CD14-positive monocyte (primary cell): ENCODE measurements around the gene ADAT1. TPM values are rescaled to one million over a fixed set of nuclear protein-coding genes. Genes with fewer than 3 reads are reported as not detected.

Experiments
- DNase-seq, 3 donors: peaks; one replicate each; pipeline ENCODE4 v3.0.0-alpha.2; 2011 to 2022
- H2AFZ ChIP-seq: 2 replicates; pipeline ENCODE4 v1.6.0; 2012; ENCODE audit warnings: mild to moderate bottlenecking, low read depth, low read length, inconsistent platforms; ENCODE audit not compliant: insufficient read depth, poor library complexity, severe bottlenecking
- H3K27ac ChIP-seq, 2 donors: 1 replicate in 1 of 2; 2 replicates in 1 of 2; pipeline ENCODE4 v1.5.1; 2012 to 2013; ENCODE audit warnings: low read length in 2 of 2, control low read depth in 1 of 2, inconsistent platforms in 1 of 2, low read depth in 1 of 2, mild to moderate bottlenecking in 1 of 2
- H3K27me3 ChIP-seq, 2 donors: one replicate each; pipeline versions ENCODE4 v1.6.0 to v1.6.1; 2011 to 2013; ENCODE audit warnings: low read length in 2 of 2; ENCODE audit not compliant: control insufficient read depth in 2 of 2, insufficient read depth in 2 of 2
- H3K36me3 ChIP-seq, 2 donors: replicated peaks in 1 of 2; 1 replicate in 1 of 2; 2 replicates in 1 of 2; pipeline versions ENCODE4 v1.5.1 to v1.6.1; 2012 to 2013; ENCODE audit warnings: low read length in 2 of 2, control low read depth in 1 of 2, inconsistent platforms in 1 of 2, mild to moderate bottlenecking in 1 of 2; ENCODE audit not compliant: insufficient read depth in 2 of 2, control insufficient read depth in 1 of 2
- H3K4me1 ChIP-seq, 2 donors: 1 replicate in 1 of 2; 2 replicates in 1 of 2; pipeline versions ENCODE4 v1.5.1 to v1.6.1; 2012 to 2013; ENCODE audit warnings: low read length in 2 of 2, control low read depth in 1 of 2, inconsistent platforms in 1 of 2, mild to moderate bottlenecking in 1 of 2, moderate library complexity in 1 of 2; ENCODE audit not compliant: insufficient read depth in 2 of 2, control insufficient read depth in 1 of 2
- H3K4me2 ChIP-seq: replicated peaks from 2 replicates; pipeline ENCODE3; 2012; ENCODE audit warnings: low read length, moderate library complexity, mild to moderate bottlenecking; ENCODE audit not compliant: poor library complexity, severe bottlenecking; ENCODE audit errors: extremely low read depth
- H3K4me3 ChIP-seq, 3 experiments: fragments of 200-600 bp in 1 of 3; sonication (generic) in 1 of 3; replicated peaks in 1 of 3; 1 replicate in 2 of 3; 2 replicates in 1 of 3; pipeline ENCODE4 v1.5.1; 2011 to 2013; ENCODE audit warnings: low read length in 3 of 3, mild to moderate bottlenecking in 3 of 3, control low read depth in 2 of 3, low read depth in 2 of 3, inconsistent platforms in 1 of 3, moderate library complexity in 1 of 3
- H3K79me2 ChIP-seq: 2 replicates; pipeline ENCODE4 v1.6.0; 2012; ENCODE audit warnings: mild to moderate bottlenecking, control low read depth, inconsistent platforms, low read length, moderate library complexity; ENCODE audit not compliant: insufficient read depth
- H3K9ac ChIP-seq: 2 replicates; pipeline ENCODE4 v1.6.0; 2017; ENCODE audit warnings: low read length, mild to moderate bottlenecking; ENCODE audit not compliant: insufficient read depth, poor library complexity, severe bottlenecking
- H3K9me3 ChIP-seq, 2 donors: replicated peaks in 1 of 2; 1 replicate in 1 of 2; 2 replicates in 1 of 2; pipeline versions ENCODE4 v1.5.1 to v1.6.1; 2012 to 2013; ENCODE audit warnings: low read length in 2 of 2, control low read depth in 1 of 2; ENCODE audit not compliant: control insufficient read depth in 1 of 2, insufficient read depth in 1 of 2
- H4K20me1 ChIP-seq: 2 replicates; pipeline ENCODE4 v1.6.0; 2012; ENCODE audit warnings: mild to moderate bottlenecking, low read length, control low read depth, moderate library complexity; ENCODE audit not compliant: insufficient read depth
- H3K27ac Mint-ChIP-seq, 7 donors: one replicate each; pipeline ENCODE4 v1.8.0; 2020; ENCODE audit warnings: mild to moderate bottlenecking in 7 of 7, mixed read lengths in 7 of 7, moderate library complexity in 6 of 7, inconsistent platforms in 2 of 7
- H3K27me3 Mint-ChIP-seq, 3 donors: one replicate each; pipeline ENCODE4 v1.8.0; 2021 to 2022; ENCODE audit warnings: low read depth in 3 of 3, mild to moderate bottlenecking in 3 of 3, mixed read lengths in 3 of 3, moderate library complexity in 3 of 3, inconsistent platforms in 1 of 3
- H3K36me3 Mint-ChIP-seq, 2 donors: one replicate each; pipeline ENCODE4 v1.8.0; 2020; ENCODE audit warnings: mixed read lengths in 2 of 2, inconsistent platforms in 1 of 2, mild to moderate bottlenecking in 1 of 2
- H3K4me1 Mint-ChIP-seq: one replicate; pipeline ENCODE4 v1.8.0; 2020; ENCODE audit warnings: mild to moderate bottlenecking, mixed read lengths
- H3K4me3 Mint-ChIP-seq, 2 donors: one replicate each; pipeline ENCODE4 v1.8.0; 2020; ENCODE audit warnings: mild to moderate bottlenecking in 2 of 2, mixed read lengths in 2 of 2, moderate library complexity in 1 of 2
- H3K9me3 Mint-ChIP-seq, 7 donors: one replicate each; pipeline ENCODE4 v1.8.0; 2020 to 2022; ENCODE audit warnings: mixed read lengths in 7 of 7, mild to moderate bottlenecking in 6 of 7, moderate library complexity in 6 of 7, inconsistent platforms in 2 of 7
- WGBS: methylation state at CpG from one replicate; pipeline ENCODE4 v1.1.5; 2013; ENCODE audit warnings: missing lambda C conversion rate; ENCODE audit not compliant: insufficient coverage; 5-methylcytosine and 5-hydroxymethylcytosine counted together
- intact Hi-C, 2 donors: fragments of 100-400 bp; cut with micrococcal nuclease; formaldehyde crosslinking; loops; one replicate each; pipeline versions ENCODE4 v1.15.0 to v1.15.1; 2023
- polyA plus RNA-seq, 3 donors: library from polyadenylated mRNA; depleted of rRNA in 1 of 3; unstranded in 2 of 3; stranded (reverse) in 1 of 3; fragments of 300-500 nt in 2 of 3; fragments of >200 nt in 1 of 3; fragmentation: Illumina TruSeq in 2 of 3; gene quantifications; 1 replicate in 2 of 3; 2 replicates in 1 of 3; pipeline ENCODE4 v1.2.3, GENCODE V29; 2012 to 2021
- TF ChIP-seq, protein P1 (sequence below): fragments of 200-600 bp; IDR thresholded peaks from one replicate; pipeline ENCODE4 v1.8.0; 2022; ENCODE audit warnings: antibody characterized with exemption, mild to moderate bottlenecking

ADAT1 gene
- polyA plus RNA-seq, 3 donors, result 16.8 to 18.9 (median 17.8) TPM

DNA sequence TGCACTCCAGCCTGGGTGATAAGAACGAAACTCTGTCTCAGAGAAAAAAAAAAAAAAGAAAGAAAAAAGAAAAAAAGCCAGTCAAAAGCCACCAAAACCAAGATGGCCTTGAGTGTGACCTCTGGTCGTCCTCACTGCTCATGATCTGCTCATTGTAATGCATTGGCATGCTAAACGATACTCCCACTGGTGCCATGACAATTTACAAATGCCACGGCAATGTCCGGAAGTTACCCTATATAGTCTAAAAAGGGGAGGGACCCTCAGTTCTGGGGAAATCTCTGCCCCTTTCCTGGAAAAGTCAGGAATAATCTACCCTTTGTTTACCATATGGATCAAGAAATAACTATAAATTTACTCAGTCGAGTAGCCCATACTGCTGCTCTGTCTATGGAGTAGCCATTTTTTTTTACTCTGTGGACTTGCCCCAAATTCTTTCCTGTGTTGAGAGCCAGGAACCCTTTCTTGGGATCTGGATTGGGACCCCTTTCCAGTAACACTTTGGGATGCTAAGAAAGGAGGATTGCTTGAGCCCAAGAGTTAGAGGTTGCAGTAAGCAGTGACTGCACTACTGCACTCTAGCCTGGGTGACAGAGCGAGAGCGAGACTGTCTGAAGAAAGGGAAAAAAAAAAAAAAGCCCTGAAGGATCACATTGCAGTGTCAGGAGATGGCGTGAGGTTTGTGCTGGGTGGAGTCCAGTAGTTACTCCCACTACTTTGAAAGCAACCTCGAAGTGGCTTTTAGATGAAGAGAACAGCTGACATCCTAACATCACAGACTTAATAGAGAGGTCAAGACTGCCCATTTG is 63.3 kb downstream of the ADAT1 start:
- Histone ChIP-seq H2AFZ (no peak overlapping the region), H3K27me3 (peaks cover 9 to 20% of the 10 kb centered on the region in 2 donors), H3K27ac (no peak overlapping the region), H4K20me1 (no peaks in the 10 kb centered on the region), H3K4me3 (no peak overlapping the region), H3K4me2 (no peak overlapping the region), H3K4me1 (peaks cover 15 to 20% of the 10 kb centered on the region in 2 donors), H3K36me3 (no peaks in the 10 kb centered on the region), H3K9me3 (no peaks in the 10 kb centered on the region), H3K79me2 (no peaks in the 10 kb centered on the region), H3K9ac (no peak overlapping the region)
- 100% methylated on average over 2 of the region's 10 CpGs for WGBS
- Mint-ChIP-seq H3K4me1 (peaks cover 15% of the 10 kb centered on the region), H3K4me3 (no peak overlapping the region), H3K27me3 (peaks cover 30 to 37% (median 30%) of the 10 kb centered on the region in 3 donors), H3K9me3 (peaks cover 0 to 3% (median 0%) of the 10 kb centered on the region in 7 donors), H3K27ac (no peak overlapping the region), H3K36me3 (no peaks in the 10 kb centered on the region)
- intact Hi-C loops, result loop anchor here in 1 of 2 donors (5.0 kb wide), 1 partner anchor 42 kb away; no protein-coding TSS in a partner anchor
- no peak for DNase-seq
- TF ChIP-seq, protein P1, sequence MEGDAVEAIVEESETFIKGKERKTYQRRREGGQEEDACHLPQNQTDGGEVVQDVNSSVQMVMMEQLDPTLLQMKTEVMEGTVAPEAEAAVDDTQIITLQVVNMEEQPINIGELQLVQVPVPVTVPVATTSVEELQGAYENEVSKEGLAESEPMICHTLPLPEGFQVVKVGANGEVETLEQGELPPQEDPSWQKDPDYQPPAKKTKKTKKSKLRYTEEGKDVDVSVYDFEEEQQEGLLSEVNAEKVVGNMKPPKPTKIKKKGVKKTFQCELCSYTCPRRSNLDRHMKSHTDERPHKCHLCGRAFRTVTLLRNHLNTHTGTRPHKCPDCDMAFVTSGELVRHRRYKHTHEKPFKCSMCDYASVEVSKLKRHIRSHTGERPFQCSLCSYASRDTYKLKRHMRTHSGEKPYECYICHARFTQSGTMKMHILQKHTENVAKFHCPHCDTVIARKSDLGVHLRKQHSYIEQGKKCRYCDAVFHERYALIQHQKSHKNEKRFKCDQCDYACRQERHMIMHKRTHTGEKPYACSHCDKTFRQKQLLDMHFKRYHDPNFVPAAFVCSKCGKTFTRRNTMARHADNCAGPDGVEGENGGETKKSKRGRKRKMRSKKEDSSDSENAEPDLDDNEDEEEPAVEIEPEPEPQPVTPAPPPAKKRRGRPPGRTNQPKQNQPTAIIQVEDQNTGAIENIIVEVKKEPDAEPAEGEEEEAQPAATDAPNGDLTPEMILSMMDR, result no peak

DNA sequence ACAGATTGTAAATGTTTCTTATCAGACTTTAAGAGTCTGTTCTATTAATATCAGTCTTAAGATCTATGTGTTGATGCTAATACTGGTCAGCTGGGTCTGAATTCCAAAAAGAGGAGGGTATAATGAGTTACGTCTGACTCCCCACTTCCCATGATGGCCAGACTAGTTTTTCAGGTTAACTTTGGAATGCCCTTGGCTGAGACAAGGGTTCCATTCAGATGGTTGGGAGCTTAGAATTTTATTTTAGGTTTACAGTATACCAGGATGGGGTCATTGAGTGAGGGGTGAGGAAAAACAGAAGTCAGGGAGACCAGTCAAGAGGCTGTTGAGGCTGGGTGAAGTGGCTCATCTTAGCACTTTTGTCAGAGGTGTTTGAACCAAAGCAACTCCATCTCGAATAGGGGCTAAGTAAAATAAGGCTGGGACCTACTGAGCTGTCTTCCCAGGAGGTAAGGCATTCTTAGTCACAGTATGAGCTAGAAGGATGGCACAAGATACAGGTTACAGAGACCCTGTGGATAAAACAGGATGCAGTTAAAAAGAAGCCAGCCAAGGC is 64.2 kb downstream of the ADAT1 start:
- H3K27me3 Mint-ChIP-seq, result peaks cover 30 to 40% (median 30%) of the 10 kb centered on the region in 3 donors
- H3K4me2 ChIP-seq, result no peak overlapping the region
- H3K27ac Mint-ChIP-seq, result no peak overlapping the region
- H3K4me1 Mint-ChIP-seq, result peaks cover 12% of the 10 kb centered on the region
- intact Hi-C loops, result loop anchor here in 1 of 2 donors (5.0 kb wide), 1 partner anchor 42 kb away; no protein-coding TSS in a partner anchor
- no peaks in the 10 kb centered on the region for H3K36me3 ChIP-seq
- no peaks in the 10 kb centered on the region for H3K79me2 ChIP-seq
- H3K9me3 ChIP-seq, result no peaks in the 10 kb centered on the region
- peaks cover 0 to 3% (median 0%) of the 10 kb centered on the region in 7 donors for H3K9me3 Mint-ChIP-seq
- peaks cover 15 to 20% of the 10 kb centered on the region in 2 donors for H3K4me1 ChIP-seq
- no peaks in the 10 kb centered on the region for H4K20me1 ChIP-seq
- DNase-seq, result no peak
- H3K27me3 ChIP-seq, result peaks cover 7 to 19% of the 10 kb centered on the region in 2 donors
- H3K4me3 ChIP-seq, result no peak overlapping the region
- H3K27ac ChIP-seq, result no peak overlapping the region
- H3K9ac ChIP-seq, result no peak overlapping the region
- 67% methylated on average over 1 of the region's 2 CpGs for WGBS
- H3K36me3 Mint-ChIP-seq, result no peaks in the 10 kb centered on the region
- no peak overlapping the region for H2AFZ ChIP-seq
- TF ChIP-seq, protein P1, result no peak
- H3K4me3 Mint-ChIP-seq, result peak overlapping the region in 1 of 2 donors; percentile 22
